Tibial nerve (tissue), 3 donors: ENCODE results near the gene SLC25A39.

Source experiments
- CTCF ChIP-seq, 5 experiments: fragments of 200-600 bp in 3 of 5; fragments of 450-650 bp in 2 of 5; sonication (generic) in 3 of 5; IDR thresholded peaks; one replicate each; pipeline ENCODE4 v1.5.1; 2016 to 2019; ENCODE audit warnings: antibody characterized with exemption in 5 of 5, mild to moderate bottlenecking in 3 of 5, moderate library complexity in 2 of 5
- POLR2A ChIP-seq, 2 donors: fragments of 450-650 bp; IDR thresholded peaks; one replicate each; pipeline ENCODE4 v1.6.1; 2017; ENCODE audit warnings: antibody characterized with exemption in 2 of 2, mild to moderate bottlenecking in 2 of 2, moderate library complexity in 2 of 2

DNA sequence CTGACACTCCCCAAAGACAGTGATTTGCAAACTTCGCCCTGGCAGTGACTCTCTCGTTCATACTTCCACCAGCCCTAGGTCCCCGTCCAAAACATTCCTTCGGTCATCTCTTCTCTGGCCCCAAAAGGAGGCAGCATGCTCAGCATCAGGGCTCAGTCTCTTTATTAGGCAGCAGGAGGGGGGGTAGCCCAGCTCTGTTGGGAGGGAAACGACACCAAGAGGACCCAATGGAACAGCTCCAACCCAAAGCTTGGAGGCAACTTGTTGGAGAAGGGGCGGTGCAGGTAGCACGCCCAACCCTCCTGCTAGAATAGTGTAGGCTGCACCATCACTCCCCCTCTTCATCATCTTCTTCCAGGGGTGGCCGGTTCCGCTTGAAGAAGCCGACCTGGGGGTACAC, 47.4 kb upstream of the SLC25A39 start:
- TF ChIP-seq CTCF (IDR thresholded peaks at IDR 0.05) (no peak), POLR2A (IDR thresholded peaks at IDR 0.05) (no peak)
